Immature natural killer cell (primary cell): ENCODE results near the gene PHACTR1. TPM values are rescaled to one million over a fixed set of nuclear protein-coding genes. Genes with fewer than 3 reads are reported as not detected.

Source experiments
- DNase-seq, 3 donors: peaks; one replicate each; pipeline ENCODE4 v3.0.0; 2022; ENCODE audit warnings: mixed read lengths in 1 of 3
- H3K27ac Mint-ChIP-seq, 6 donors: one replicate each; pipeline ENCODE4 v1.8.0; 2020; ENCODE audit warnings: mixed read lengths in 6 of 6, mild to moderate bottlenecking in 5 of 6, inconsistent platforms in 4 of 6, moderate library complexity in 3 of 6
- H3K27me3 Mint-ChIP-seq, 3 donors: one replicate each; pipeline ENCODE4 v1.8.0; 2020 to 2021; ENCODE audit warnings: low read depth in 3 of 3, mild to moderate bottlenecking in 3 of 3, mixed read lengths in 3 of 3, moderate library complexity in 3 of 3, inconsistent platforms in 1 of 3
- H3K36me3 Mint-ChIP-seq, 3 donors: one replicate each; pipeline ENCODE4 v1.8.0; 2020; ENCODE audit warnings: mixed read lengths in 3 of 3, inconsistent platforms in 2 of 3, mild to moderate bottlenecking in 2 of 3
- H3K4me1 Mint-ChIP-seq, 2 donors: one replicate each; pipeline ENCODE4 v1.8.0; 2020; ENCODE audit warnings: inconsistent platforms in 2 of 2, mild to moderate bottlenecking in 2 of 2, mixed read lengths in 2 of 2, moderate library complexity in 1 of 2
- H3K4me3 Mint-ChIP-seq, 5 donors: one replicate each; pipeline ENCODE4 v1.8.0; 2020; ENCODE audit warnings: mild to moderate bottlenecking in 5 of 5, mixed read lengths in 5 of 5, inconsistent platforms in 3 of 5, moderate library complexity in 3 of 5
- H3K9me3 Mint-ChIP-seq, 6 donors: one replicate each; pipeline ENCODE4 v1.8.0; 2020; ENCODE audit warnings: mild to moderate bottlenecking in 6 of 6, mixed read lengths in 6 of 6, inconsistent platforms in 4 of 6, moderate library complexity in 3 of 6
- polyA plus RNA-seq, 3 donors: library from polyadenylated mRNA; unstranded; fragments of 300-500 nt; fragmentation: Illumina TruSeq; gene quantifications; one replicate each; pipeline ENCODE4 v1.2.3, GENCODE V29; 2021

PHACTR1 gene
- 1 to 10 TPM in 1 of 3 donors, under 1 TPM in 2; 0.41 to 1.1 (median 0.43) TPM for polyA plus RNA-seq

DNA sequence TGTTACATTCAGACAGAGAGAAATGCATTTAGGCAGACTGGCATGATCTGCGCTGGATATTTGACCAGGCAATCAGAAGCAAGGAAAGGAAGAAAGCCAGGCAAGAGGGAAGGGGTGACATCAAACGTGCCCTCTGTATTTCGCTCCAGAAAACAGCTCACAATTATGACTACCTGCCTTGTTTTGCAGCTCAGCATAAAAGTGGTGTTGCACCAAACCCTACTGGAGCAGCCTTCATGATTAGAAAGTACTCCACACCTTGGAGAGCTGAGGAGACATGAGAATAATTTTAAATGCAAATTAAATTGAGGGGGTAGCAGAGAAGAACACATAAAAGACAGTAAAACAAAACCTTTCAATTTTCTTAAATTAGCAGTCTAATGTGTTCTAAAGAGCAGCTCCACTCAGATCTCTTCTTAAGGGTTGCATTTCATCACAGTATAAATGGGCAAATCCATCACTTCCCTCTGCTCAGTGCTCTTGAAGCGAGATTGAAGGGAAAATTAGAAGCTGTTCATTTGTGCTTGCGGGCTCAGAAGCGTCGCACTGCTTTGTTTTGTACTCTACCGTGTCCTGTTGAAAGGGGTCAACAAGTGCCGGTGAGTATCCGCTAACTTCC, at the start of gene PHACTR1:
Gene PHACTR1, plus strand, starts transcription at position 470 of the 619 bp plus-strand sequence.
- no peak for DNase-seq
- Mint-ChIP-seq H3K36me3 (no peaks in the 10 kb centered on the region), H3K27ac (no peak within 1 kb of the TSS), H3K27me3 (peaks cover 0 to 7% (median 1%) of the 10 kb centered on the region in 3 donors), H3K9me3 (peaks cover 0 to 6% (median 0%) of the 10 kb centered on the region in 6 donors), H3K4me3 (no peak within 1 kb of the TSS), H3K4me1 (no peaks in the 10 kb centered on the region)

DNA sequence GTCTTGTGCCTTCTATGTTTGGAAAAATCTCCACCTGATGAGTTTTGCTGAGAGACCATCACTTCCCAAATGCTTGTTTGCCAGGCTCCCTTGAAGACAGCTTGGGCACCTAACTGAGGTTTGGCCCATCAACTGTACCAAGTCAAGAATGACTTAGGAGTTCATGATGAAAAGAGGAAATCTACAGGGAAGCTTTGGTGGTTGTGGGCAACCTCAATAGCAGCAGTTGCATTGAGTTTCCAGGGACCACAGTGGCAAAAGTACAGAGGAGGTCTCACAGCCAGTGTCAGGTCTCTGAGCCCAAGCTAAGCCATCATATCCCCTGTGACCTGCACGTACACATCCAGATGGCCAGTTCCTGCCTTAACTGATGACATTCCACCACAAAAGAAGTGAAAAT, 49.7 kb upstream of the PHACTR1 start:
- no peaks in the 10 kb centered on the region for H3K36me3 Mint-ChIP-seq
- H3K27me3 Mint-ChIP-seq = peaks cover 0 to 3% (median 1%) of the 10 kb centered on the region in 3 donors
- H3K9me3 Mint-ChIP-seq = peaks cover 0 to 1% (median 0%) of the 10 kb centered on the region in 6 donors
- no peaks in the 10 kb centered on the region for H3K4me1 Mint-ChIP-seq
- DNase-seq = no peak
- no peak overlapping the region for H3K27ac Mint-ChIP-seq
- H3K4me3 Mint-ChIP-seq = no peak overlapping the region

DNA sequence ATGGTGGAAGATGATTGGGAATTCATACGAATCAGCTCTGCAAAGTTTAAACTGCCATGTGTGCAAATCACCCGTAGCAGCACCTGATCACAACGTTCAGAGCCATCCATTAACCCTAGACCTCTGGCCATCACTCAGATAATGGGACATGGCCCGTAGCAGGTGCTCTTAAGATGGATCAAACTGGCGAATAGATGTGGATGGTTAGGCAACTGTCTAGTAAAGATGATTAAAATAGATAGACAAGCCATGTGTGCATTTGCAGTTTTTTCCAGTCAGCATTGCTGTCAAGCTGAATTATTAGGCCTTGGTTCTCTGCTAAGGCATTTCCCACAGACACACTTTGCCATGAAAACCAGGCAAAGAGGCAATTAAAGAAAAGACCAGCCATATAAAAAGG, 40.6 kb upstream of the PHACTR1 start:
- Mint-ChIP-seq H3K27me3 (peaks cover 1 to 3% (median 2%) of the 10 kb centered on the region in 3 donors), H3K36me3 (no peaks in the 10 kb centered on the region), H3K27ac (no peak overlapping the region), H3K4me1 (no peaks in the 10 kb centered on the region), H3K9me3 (no peaks in the 10 kb centered on the region), H3K4me3 (no peak overlapping the region)
- DNase-seq = no peak

DNA sequence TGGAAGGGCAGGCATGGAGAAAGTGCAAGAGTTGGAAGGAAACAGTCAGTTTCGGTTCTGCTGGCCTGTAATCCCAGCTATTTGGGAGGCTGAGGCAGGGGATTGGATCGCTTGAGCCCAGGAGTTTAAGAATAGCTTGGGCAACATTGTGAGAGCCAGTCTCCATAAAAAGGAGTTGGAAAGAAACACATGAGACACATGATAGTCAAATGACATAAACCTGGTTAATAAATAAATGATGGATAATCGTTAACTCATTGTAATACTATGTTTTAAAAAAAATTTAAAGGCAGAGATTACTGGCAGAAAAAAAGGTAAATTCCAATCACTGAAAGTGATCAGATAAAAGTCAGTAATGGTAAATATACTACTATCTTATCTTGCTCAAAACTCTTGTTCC, 37.2 kb upstream of the PHACTR1 start:
- Mint-ChIP-seq H3K36me3 (no peaks in the 10 kb centered on the region), H3K27me3 (peaks cover 0 to 1% (median 1%) of the 10 kb centered on the region in 3 donors), H3K9me3 (no peaks in the 10 kb centered on the region), H3K27ac (no peak overlapping the region), H3K4me3 (no peak overlapping the region), H3K4me1 (no peaks in the 10 kb centered on the region)
- no peak for DNase-seq

DNA sequence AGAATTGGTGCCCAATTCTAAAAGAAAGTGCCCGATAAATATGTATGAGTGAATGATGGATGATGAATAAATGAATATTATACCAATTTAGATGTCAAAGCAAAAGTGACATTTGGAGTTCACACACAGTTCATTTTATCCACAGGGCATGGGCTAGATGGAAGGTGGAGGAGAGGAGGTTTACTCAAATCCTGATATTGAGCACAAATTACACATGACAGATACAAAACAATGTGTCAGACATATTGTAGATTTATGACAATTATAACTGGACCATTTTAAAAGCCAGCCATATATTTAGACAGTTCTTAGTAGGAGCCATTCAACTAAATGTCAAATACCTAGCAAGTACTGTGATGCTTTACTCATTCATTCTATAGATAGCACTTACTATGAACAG, 23.4 kb upstream of the PHACTR1 start:
- Mint-ChIP-seq H3K9me3 (peaks cover 0 to 2% (median 0%) of the 10 kb centered on the region in 6 donors), H3K27me3 (peaks cover 0 to 5% (median 2%) of the 10 kb centered on the region in 3 donors), H3K4me1 (no peaks in the 10 kb centered on the region), H3K4me3 (no peak overlapping the region), H3K36me3 (no peaks in the 10 kb centered on the region), H3K27ac (no peak overlapping the region)
- DNase-seq = no peak

DNA sequence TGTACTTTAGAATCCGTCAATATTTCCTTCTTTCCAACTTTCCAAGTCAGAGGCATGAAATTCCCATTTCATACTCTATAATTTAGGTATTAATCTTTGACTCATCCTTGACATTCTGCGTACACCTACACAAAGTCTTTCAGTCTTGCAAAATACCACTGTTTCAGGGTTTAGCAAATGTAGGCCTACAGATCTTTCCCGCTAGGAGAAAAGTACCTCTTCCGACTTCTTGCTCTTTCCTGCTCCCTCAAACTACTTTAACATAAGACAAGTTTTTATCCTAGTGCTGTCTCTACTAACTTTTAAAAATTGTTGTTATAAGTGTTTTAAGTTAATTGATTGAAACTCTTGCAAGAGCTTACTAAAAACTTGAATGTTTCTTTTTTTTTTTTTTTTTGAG, 18.3 kb upstream of the PHACTR1 start:
- Mint-ChIP-seq H3K4me1 (no peaks in the 10 kb centered on the region), H3K4me3 (no peak overlapping the region), H3K27me3 (peaks cover 3 to 8% (median 4%) of the 10 kb centered on the region in 3 donors), H3K9me3 (peaks cover 0 to 6% (median 0%) of the 10 kb centered on the region in 6 donors), H3K27ac (no peak overlapping the region), H3K36me3 (no peaks in the 10 kb centered on the region)
- DNase-seq = no peak

DNA sequence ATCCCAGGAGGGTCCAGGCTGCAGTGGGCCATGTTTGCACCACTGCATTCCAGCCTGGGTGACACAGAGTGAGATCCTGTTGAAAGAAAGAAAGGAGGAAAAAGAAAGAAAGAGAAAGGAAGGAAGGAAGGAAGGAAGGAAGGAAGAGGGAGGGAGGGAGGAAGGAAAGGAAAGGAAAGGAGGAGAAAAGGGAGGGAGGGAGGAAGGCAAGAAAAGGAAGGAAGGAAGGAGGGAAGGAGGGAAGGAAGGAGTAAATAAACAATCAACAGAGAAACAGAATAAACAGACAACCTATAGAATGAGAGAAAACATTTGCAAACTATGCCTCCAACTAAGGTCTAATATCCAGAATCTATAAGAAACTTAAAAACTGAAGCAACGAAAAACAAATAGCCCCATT, 11.6 kb upstream of the PHACTR1 start:
- H3K9me3 Mint-ChIP-seq = no peaks in the 10 kb centered on the region

DNA sequence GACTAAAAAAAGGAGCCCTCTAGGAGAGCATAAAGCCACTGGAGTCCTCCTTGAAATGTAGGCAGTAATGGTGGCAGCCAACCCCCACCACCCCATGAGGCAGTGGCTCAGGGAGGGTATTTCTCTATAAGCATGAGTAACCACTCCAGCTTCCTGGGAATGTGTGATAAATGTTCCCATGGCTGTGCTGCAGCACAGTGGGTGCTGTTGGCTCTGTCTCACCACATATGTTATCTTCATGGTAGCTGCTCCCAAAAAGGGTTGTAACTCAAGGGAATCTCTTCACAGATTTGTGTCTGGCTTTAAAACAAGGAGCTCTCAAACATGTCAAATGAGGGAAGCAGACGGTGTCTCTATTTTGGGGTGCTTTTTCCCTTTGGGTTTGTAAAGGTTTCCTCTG, 7.5 kb upstream of the PHACTR1 start:
- Mint-ChIP-seq H3K4me3 (no peak overlapping the region), H3K27ac (no peak overlapping the region), H3K9me3 (peaks cover 0 to 3% (median 0%) of the 10 kb centered on the region in 6 donors)

More for the DNA sequence above, 11.6 kb upstream of the PHACTR1 start:
- Mint-ChIP-seq H3K4me1 (no peaks in the 10 kb centered on the region), H3K4me3 (no peak overlapping the region), H3K27ac (no peak overlapping the region), H3K36me3 (no peaks in the 10 kb centered on the region), H3K27me3 (peaks cover 0 to 8% (median 2%) of the 10 kb centered on the region in 3 donors)
- no peak for DNase-seq

DNA sequence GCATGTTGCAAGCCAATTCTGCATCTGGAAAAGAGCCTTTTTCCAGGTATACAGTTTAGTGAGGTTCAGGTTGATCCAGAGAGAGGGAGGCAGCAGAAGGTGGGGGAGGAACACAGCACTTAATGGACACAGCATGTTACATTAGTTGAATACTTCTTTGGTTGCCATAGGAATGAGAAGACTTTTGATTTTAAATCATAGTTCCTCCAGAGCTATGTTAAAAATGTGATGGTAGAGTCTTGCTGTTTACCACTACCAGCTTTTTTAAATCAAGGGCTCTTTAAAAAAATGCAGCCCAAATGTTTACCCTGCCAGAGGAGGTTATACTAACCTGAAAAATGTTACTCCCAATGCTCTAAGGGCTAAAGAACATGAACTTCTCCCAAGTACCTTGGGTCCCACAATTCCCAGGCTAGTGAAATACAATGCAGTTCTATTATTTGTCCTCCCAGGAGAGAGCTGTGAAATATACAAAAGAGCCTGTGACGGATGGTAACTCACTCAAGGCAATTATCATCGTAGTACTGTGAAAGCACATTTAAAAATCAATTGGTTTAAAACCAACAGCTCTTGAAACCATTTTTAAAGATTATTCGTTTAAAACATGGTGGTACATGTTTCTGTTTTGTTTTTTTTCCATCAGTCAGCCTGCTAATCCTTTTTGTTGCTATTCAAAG, 6.9 kb upstream of the PHACTR1 start:
- no peak for DNase-seq
- Mint-ChIP-seq H3K4me1 (no peaks in the 10 kb centered on the region), H3K9me3 (peaks cover 0 to 3% (median 0%) of the 10 kb centered on the region in 6 donors), H3K4me3 (no peak overlapping the region), H3K27me3 (peaks cover 0 to 2% (median 0%) of the 10 kb centered on the region in 3 donors), H3K27ac (no peak overlapping the region), H3K36me3 (no peaks in the 10 kb centered on the region)

More for the DNA sequence above, 7.5 kb upstream of the PHACTR1 start:
- Mint-ChIP-seq H3K4me1 (no peaks in the 10 kb centered on the region), H3K36me3 (no peaks in the 10 kb centered on the region), H3K27me3 (peaks cover 0 to 2% (median 0%) of the 10 kb centered on the region in 3 donors)
- DNase-seq = no peak

DNA sequence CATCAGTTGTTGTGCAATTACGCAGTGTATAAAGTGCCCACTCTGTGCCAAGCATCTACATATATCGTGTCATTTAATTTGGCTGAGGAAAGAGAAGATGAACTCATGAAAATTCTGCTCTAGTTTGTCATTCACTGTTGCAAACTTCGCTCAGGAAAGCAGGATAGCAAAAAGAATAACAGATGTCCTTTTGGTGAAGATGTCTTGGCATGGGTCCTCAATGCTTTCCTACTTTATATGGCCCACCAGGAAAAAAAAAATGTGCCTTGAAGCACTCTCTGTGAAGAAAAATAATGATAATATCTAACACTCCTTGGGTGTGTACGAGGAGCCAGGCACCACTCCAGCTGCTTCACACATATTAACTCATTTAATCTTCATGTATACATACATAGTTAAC, 5.6 kb upstream of the PHACTR1 start:
- no peak for DNase-seq
- H3K36me3 Mint-ChIP-seq = no peaks in the 10 kb centered on the region
- peaks cover 0 to 3% (median 0%) of the 10 kb centered on the region in 6 donors for H3K9me3 Mint-ChIP-seq
- no peaks in the 10 kb centered on the region for H3K4me1 Mint-ChIP-seq
- H3K27ac Mint-ChIP-seq = no peak overlapping the region
- H3K4me3 Mint-ChIP-seq = no peak overlapping the region
- peaks cover 0 to 2% (median 0%) of the 10 kb centered on the region in 3 donors for H3K27me3 Mint-ChIP-seq

DNA sequence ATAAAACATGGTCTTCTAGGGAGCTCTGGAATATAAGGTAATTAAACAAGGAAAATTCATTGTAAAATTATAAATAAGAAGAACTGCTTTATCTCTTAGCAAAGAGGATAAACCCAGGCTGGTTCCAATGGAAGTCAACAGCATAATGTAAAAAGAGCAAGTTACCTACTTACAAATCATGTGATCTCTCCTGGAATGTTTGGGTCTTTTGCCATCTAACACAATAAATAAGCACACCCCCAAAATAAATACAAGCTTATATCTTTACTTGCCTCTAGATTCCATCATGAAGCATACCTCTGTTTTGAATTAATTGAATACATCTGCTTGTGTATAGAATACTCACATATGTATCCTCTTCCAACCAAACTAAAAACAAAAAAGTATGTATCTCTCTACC, 2.5 kb upstream of the PHACTR1 start:
- H3K27me3 Mint-ChIP-seq = peaks cover 0 to 3% (median 2%) of the 10 kb centered on the region in 3 donors
- H3K36me3 Mint-ChIP-seq = no peaks in the 10 kb centered on the region
- no peak overlapping the region for H3K27ac Mint-ChIP-seq
- no peak for DNase-seq
- H3K9me3 Mint-ChIP-seq = peaks cover 0 to 3% (median 0%) of the 10 kb centered on the region in 6 donors
- no peaks in the 10 kb centered on the region for H3K4me1 Mint-ChIP-seq
- no peak overlapping the region for H3K4me3 Mint-ChIP-seq

DNA sequence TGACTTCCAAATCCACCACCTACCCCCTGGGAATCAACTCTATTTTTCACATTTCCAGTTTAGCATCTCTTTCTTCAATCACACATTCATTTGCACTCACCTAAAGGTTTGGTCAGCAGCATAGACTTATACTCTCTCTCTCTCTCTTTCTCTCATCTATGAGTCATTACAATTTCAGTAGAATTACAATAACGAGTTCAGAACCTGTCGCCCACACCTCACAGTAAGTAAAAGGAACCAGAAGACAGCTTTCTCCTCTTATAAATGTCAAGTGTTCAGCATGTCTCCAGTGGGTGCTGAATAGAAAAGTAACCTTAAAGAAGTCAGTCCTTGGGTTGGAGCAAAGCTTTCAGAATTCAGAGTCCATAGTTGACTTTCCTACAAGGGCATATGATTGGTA, 1.1 kb upstream of the PHACTR1 start:
- H3K27me3 Mint-ChIP-seq = peaks cover 0 to 7% (median 1%) of the 10 kb centered on the region in 3 donors
- no peak for DNase-seq
- H3K9me3 Mint-ChIP-seq = peaks cover 0 to 1% (median 0%) of the 10 kb centered on the region in 6 donors
- no peak overlapping the region for H3K27ac Mint-ChIP-seq
- no peaks in the 10 kb centered on the region for H3K36me3 Mint-ChIP-seq
- no peak overlapping the region for H3K4me3 Mint-ChIP-seq
- no peaks in the 10 kb centered on the region for H3K4me1 Mint-ChIP-seq

DNA sequence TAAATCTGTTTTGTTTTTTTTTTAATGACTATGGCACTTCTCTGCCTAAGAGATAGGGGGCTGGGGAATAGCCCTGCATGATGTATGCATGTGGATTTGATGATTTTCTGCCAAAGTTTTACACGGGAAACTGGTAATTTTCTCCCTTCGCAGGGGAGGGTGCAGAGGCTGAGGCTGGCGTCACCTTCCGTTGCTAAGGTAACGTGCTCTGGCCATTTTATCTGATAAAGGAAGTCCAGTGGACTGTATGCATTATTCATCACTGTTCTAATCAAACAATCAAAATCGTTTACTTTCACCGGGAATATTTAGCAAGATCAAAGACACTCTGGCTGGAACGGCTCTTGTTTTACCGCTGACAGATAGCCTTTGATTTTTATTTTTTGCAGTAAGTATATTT, 789 bp downstream of the PHACTR1 start:
- peaks cover 0 to 7% (median 1%) of the 10 kb centered on the region in 3 donors for H3K27me3 Mint-ChIP-seq
- no peaks in the 10 kb centered on the region for H3K4me1 Mint-ChIP-seq
- no peak overlapping the region for H3K27ac Mint-ChIP-seq
- no peaks in the 10 kb centered on the region for H3K36me3 Mint-ChIP-seq
- DNase-seq = no peak
- no peak overlapping the region for H3K4me3 Mint-ChIP-seq
- peaks cover 0 to 5% (median 0%) of the 10 kb centered on the region in 6 donors for H3K9me3 Mint-ChIP-seq

DNA sequence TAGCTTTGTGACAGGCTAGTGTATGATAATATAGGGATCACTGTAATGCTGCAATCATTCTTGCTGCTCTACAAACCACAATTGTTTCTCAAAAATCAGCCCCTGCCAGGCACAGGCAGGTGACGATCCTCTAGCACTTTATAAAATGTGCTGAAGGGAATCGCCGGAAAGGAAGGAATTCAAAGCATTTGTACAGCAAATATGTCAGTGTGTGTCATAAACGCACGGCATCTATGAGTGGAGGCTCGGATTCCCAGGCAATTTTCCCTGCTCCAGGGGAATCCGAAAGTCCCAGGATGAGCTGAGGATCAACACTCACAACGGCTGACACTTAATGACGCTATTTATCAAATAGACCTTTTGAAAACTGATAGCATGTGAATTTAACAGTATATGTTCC, 1.4 kb downstream of the PHACTR1 start:
- H3K9me3 Mint-ChIP-seq = peaks cover 0 to 5% (median 0%) of the 10 kb centered on the region in 6 donors
- H3K36me3 Mint-ChIP-seq = no peaks in the 10 kb centered on the region
- H3K27me3 Mint-ChIP-seq = peaks cover 0 to 7% (median 1%) of the 10 kb centered on the region in 3 donors
- no peak overlapping the region for H3K4me3 Mint-ChIP-seq
- no peaks in the 10 kb centered on the region for H3K4me1 Mint-ChIP-seq
- DNase-seq = no peak
- H3K27ac Mint-ChIP-seq = no peak overlapping the region
